Left forelimb (tissue), 1 donor: ENCODE measurements around the gene KNDC1.

ENCODE experiments used
- DNase-seq: peaks from one replicate; pipeline ENCODE4 v3.0.0-alpha.2; 2018; ENCODE audit warnings: low spot score

Gene KNDC1

DNA sequence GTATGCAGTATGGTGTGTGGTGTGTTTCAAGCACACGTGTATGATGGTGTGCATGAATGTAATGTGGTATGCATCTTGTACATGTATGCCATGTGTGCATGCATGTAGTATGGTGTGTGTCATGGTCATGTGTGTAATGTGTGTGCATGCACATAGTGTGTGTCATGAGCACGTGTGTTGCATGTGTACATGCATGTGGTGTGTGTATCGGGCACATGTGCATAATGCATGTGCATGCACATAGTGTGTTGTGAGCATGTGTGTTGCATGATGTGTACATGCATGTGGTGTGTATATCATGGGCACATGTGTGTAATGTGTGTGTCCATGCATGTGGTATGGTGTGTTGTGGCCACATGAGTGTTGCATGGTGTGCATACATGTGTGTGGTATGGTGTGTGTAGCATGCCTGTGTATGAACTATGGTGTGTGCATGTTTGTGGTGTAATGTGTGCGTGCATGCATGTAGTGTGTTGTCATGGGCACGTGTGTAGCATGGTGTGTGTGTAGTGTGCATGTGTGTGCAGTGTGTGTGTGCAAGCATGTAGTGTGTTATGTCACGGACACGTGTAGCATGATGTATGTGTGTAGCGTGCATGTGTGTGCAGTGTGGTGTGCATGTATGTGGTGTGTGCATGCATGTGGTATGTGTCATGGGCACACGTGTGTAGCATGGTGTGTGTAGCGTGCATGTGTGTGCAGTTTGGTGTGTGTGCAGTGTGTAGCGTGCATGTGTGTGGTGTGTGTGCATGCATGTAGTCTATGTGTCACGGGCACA, 17.6 kb downstream of the KNDC1 start:
- no peak for DNase-seq

DNA sequence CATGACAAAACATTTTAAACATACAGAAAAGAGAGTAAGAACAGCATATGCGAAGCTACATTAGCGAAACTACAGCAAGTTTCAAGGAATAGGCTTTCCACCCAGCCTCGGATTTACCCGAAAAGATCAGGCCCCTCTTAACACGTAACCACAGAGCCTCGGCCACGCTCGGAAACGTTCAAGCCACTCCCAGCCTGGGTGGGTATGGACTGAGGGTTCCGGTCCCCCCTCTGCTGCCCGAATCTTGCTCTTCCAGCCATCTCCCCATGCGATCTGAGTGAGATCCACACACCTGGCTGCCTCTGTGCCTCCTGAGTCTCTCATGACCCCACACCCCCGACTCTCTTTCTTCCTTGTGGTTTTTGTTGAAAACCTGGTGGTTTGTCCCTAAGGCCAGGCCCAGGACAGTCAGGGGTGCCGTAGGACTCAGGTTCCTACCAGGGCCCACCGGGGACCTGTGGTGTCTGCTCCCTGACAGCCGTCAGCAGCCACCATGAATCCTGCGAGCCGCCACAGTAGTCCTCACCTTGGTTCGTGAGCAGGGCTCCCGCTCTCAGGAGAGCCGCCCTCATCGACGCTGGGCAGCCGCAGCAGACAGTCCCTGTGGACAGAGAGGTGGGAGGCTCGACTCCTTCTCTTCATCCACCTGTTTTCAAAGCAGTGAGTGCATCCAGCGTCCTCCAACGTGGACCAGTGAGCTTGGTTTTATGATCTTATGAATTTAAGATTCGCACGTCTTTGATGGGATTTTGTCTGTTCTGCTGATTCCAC, 18.5 kb downstream of the KNDC1 start:
- DNase-seq, result no peak

DNA sequence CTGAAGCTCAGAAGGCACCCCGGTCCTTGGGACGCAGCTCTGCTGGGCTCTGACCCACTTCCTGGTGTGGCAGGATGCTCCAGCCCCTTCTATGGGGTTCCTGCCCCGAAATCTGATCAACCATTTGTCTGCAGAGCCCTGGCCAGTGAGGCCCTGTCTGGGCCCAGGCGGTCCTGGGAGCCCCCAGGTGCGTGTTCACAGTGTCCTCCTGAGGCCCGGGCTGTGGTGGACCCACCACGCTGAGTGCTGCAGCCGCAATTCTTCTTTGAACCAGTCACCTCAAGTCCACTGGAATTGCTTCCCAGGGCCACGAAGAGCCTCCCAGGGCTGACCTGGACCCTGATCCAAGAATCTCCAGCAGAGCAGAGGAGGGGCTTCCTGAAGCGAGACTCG, 19.1 kb downstream of the KNDC1 start:
- no peak for DNase-seq

DNA sequence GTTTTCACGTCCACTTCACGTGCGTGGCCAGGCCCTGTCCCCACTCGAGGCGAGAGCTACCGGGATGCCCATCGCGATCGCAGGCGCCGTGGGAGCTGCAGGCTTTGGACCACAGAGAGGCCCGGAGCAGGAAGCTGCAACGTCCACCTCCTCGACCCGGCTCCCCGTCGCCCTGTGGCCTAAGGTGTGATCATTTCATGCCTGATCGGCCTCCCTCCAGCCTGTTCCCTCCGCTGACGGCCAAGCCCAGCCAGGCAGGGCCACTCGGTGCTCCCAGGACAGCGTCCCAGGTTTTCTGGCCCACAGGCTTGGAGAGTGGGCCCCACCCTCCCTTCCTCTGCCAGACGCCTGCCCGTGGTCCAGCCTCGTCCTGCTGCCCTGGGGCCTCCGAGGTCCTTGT, 19.6 kb downstream of the KNDC1 start:
- DNase-seq, result no peak

DNA sequence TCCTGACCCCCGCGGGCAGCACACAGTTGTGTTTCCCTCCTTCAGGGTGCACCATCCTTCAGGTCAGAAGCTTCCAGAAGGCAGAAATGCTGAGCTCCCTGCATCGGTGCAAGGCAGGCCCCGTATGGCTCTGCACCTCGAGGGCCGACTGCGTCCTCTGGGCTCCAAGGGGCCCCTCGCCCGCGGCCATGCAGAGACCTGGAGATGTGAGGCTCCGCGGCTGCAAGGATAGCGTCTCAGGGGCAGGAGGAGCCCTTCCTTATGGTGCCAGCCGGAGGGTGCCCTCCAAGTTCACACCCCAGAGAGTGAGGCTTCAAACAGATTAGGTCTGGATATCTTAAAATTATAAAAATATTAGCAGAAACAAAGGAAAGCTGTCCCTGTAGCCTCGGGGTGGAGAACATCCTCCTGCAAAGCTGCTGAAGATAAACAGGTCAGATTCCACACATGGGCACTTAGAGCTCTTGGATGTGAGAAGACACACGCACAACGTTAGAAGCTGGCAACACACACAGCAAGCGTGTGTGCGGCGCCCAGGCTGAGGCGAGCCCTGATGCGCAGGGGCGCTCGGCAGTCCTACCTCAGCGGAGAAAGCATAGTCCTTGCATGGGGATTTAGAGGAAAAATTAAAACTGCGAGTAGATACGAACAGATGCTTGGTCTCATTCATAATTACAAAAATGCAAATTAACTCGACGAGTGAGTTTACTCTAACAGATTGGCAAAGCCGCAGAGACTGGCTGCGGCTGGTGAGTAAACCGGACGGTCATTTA, 20.4 kb downstream of the KNDC1 start:
- DNase-seq, result no peak

DNA sequence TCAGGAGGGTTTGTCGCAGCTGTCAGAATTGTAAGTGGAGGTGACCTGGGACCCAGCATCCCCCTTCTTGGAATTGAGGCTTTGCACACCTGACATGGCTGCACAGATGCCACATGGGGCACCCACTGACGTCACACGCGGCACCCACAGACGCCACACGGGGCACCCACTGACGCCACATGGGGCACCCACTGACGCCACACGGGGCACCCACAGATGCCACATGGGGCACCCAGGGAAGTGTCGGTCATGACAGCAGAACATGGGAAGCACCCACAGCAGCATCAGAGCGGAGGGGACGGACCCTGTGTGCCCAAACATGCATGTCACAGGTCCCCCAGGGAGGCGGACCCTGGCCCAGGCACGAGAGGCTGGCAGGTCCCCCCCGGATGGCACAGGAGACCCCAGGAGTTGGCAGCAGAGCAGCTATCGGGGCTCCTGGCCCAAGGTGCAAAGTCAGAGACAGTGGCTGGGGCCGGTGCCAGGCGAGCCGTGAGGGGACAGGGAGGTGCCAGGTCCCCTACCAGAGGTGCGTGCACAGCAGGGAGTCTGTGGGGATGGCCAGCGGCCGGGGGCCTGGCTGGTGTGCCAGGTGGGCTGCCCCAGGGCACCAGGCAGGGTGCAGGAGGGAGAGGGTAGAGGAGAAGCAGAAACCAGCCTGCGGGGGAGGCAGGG, 21.1 kb downstream of the KNDC1 start:
- no peak for DNase-seq

DNA sequence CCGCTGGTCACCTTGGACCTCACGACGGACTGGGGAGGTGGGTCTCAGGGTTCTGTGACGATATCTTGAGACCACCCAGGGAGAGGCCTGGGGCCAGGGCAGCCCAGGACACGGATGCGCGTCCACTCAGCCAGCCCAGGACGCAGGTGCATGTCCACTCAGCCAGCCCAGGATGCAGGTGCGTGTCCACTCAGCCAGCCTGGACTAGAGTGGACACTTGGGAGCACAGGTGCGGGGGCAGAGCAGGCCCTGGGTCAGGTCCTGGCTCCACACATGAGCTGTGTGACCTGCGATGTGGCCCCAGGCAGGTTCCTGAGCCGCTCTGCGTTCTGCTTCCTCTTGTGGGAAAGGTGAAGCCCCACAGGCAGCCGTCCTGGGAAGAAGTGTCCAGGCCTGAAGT, 22.2 kb downstream of the KNDC1 start:
- no peak for DNase-seq

DNA sequence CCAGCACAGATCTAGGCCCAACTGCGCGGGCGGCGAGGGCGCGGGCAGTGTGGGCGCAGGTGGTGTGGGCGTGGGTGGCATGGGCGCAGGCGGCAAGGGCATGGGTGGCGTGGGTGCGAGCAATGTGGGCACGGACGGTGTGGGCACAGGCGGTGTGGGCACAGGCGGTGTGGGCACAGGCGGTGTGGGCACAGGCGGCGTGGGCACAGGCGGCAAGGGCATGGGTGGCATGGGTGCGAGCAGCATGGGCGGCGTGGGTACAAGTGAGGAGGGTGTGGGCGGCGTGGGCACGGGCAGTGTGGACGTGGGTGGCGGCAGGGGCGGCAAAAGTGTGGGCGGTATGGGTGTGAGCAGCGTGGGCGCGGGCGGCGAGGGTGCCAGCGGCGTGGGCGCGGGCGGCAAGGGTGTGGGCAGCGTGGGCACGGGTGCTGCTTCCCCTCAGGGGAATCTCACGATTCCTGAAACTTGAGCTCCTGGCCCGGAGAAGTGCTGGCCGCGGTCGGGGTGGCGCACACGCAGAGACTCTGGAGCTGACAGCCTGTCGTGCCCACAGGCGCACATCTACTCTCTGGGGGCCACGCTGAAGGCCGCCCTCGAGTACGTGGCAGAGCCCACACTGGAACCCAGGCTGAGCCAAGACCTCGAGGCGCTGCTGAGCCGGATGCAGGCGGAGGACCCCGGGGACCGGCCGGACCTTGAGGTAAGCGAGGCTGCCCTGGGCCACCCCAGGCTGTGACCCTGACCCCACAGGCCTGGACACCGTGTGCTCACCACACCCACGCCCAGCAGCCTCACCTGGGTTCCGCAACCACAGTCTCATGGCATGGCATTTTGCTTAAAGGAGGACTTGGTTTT, 23.0 kb downstream of the KNDC1 start:
- no peak for DNase-seq

DNA sequence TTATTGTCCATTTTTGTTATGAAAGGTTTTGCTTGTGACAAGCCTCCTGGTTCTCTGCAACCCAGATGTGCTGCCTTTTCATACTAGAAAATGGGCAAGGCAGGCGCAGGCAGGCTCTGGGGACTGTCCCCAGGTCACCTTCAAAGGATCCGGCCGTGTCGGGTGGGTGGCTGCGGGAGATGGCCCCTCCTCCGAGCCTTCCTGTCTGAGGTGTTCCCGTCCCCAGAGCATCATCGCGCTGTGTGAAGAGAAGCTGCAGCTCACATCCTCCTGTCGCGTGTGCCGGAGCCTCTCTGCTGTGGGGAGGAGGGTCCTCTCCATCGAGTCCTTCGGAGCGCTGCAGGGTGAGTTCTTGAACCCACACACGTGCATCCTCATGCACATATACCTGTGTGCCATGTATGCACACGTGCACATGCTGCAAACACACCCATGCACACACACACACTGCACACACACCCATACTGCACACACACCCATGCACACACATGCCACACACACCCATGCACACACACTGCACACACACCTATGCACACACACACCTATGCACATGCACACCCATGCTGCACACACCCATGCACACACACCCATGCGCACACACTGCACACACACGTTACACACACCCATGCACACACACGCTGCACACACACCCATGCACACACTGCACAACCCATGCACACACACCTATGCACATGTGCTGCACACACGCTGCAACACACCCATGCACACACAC, 23.8 kb downstream of the KNDC1 start:
- no peak for DNase-seq

DNA sequence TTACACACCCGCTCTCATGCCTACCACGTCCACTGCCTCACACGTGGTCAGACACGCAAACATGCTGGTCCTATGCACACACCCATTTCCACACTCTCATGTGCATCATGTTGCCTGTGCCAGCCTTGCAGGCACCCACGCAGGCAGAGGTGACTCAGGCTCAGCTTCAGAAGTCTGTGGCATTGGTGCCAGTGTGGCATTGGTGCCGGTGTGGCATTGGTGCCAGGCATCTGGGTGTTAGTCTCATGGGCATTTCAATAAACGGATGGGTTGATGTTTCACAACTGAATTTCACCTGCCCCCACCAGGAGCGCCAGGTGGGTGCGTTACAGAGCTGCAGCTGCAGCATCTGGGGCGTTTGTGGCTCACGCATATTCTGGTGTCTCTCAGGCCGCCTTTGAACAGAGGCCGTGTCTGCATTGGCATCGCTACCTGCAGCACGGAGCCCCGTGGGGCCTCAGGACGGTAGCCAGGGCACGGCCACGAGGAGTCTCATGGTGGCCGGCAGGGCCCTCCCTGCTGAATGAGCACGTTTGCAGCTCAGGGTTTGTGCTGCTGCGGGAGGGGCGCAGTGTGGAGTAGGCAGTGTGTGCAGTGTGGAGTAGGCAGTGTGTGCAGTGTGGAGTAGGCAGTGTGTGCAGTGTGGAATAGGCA, 24.7 kb downstream of the KNDC1 start:
- DNase-seq, result no peak

DNA sequence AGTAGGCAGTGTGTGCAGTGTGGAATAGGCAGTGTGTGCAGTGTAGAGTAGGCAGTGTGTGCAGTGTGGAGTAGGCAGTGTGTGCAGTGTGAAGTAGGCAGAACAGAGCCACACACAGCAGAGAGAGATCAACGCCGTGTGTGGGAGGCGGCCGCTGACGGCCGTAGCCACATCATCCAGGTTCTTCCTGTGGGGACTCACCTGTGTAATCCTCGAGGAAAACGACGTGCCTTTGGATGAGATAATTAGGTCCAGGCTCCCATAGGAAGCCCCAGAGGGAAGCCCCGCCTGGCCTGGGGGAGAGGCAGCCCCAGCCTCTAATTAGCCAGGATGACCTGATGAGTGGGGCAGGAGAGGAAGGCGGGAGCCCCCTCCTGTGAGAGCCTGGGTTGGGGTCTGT, 25.4 kb downstream of the KNDC1 start:
- DNase-seq, result no peak

DNA sequence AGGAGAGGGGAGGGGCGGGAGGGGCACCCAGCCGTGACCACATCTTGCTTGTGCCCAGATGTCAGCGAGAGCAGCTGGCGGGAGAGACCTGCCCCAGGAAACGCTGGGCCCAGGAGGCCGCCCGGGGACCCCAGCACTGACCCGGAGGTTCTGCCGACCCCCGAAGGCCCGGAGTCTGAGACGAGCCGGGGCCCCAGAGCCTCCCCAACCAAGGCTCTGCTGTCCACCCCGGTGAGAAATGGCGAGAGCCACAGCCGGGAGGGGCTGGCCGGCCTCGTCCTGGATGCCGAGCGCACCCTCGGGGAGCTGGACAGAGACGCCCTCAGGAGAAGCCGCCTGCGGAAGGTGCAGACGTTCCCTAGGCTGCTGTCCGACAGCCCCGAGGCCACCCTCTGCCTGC, 25.9 kb downstream of the KNDC1 start:
- no peak for DNase-seq

DNA sequence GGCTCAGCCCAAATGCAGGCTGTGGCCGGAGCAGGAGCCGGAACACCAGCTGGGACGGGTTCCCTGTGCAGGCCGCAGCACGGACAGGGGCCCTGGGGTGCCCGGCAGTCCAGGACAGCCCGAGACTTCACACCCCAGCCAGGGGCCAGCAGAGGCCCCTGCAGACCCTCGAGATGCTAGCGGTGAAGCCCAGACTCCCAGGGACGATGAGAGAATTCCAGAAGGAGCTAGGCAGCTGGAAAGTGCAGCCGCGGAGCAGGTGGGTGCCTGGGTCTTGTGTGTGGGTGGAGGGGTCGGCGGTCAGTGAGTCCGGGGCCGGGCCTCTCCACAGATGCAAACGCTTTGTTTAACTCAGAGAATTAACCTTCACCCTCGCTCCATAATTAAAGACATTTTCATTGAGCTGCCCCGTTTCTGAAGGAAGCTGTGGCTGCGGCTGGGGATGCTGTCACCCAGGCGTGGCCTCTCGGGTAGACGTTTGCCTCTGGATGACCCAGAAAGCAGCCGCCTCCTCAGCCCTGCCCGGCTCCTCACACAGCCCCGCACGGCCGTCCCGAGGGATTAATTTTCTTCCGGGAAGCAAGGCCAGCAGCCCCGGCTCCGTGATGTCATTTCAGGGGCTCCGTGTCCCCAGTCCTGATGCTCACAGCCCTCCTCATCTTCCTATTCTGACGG, 26.5 kb downstream of the KNDC1 start:
- no peak for DNase-seq

DNA sequence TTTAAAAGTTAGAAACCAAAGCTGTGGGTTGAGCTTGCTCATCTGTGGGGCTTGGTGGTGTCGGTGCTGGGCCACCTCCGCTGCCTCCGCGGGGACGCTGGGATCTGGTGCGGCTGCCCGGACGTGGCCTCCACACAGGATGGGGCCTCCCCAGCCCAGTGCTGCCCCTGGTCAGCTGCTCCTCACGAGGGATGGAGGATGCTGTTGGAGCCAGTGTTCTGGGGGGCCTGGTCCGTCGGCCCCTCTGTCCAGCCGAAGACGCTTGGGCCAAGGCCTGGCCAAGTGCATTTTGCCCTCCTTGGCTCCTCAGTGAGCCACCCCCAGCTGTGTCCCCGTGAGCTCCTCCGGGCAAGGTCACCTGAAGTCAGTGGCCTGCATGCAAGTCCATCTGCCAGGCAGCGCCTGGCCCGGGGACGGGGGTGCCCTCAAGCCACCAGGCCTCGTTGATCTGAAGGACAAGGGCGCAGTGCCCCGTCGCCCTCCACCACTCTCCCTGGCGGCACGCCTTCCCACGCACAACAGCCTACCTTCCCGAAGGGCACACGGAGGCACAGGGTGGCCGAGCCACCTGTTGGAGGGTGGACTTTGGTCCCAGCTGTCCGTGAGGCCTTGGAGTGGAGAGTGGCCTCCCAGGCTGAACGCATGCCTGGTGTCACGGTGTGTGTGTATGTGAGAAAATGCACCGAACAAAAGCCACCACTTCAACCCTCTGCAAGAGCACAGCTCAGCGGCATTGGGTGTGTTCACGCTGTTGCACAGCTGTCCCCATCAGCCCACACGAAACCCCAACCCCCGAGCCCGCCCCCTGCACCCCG, 27.3 kb downstream of the KNDC1 start:
- no peak for DNase-seq

DNA sequence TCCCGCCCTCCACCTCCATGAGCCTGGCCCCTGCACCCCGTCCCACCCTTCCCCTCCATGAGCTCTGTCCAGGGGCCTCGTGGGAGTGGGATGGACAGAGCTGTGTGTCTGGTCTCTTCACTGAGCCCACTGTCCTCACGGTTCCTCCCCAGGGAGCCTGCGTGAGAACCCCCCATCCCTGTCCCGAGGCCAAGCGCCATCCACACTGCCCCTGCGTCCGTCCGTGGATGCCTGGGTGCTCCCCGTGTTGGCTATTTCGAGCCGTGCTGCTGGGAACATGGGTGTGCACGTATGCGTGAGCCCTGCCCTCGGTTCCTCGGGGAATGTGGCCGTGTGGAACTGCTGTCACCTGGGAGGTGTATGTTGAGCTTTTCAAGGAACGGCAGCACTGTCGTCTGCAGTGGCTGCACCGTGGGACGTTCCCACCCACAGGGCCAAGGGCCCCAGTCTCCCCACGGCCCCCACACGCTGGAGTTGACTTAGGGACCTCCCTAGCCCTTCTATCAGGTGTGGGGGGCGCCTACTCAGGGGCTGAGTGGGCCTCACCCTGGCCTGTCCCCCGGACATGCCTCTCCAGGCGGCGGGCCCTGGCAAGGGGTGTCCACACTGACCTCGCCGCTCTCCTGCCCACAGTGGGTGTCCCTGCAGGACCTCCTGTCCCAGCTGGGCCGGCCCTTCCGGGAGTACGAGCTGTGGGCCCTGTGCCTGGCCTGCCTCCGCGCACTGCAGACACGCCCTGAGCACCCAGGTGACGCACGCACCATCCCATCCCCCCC, 28.1 kb downstream of the KNDC1 start:
- DNase-seq, result no peak

DNA sequence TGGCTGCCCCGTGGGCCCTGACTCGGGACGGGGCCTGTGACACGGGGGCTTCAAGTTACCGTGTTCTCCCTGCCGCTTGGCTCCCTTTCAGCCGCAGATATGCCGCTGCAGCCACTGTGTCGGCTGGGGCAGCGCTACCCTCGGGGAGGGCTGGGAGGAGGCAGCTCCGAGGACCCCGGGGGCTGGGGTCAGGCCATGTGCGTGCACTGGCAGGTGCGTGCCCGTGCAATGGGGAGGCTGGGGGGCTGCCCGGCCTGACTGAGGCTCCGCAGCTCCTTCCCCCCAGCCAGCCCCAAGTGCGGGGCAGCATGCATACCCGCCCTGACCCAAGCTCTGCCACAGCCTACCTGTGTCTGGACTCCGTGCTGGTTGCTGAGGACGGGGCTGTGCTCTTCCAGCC, 29.2 kb downstream of the KNDC1 start:
- DNase-seq, result no peak

DNA sequence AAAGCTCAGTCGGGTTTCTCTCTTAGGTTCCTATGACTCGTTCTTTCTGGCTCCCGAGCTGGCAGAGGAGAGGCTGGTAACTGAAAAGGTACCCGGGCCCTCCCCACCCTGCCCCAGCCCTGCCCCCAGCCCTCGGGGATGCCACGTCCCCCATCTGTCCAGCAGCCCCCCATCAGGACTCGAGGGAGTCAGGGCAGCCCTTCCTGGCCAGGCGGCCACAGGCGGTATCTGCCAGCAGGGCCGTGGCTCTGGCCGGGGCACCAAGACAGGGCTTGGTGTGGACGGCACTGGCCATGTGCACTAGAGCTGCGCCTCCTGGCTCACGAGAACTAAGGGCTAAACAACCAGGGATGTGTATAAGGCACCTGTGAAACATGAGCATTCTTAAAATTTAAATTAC, 29.7 kb downstream of the KNDC1 start:
- DNase-seq, result no peak

DNA sequence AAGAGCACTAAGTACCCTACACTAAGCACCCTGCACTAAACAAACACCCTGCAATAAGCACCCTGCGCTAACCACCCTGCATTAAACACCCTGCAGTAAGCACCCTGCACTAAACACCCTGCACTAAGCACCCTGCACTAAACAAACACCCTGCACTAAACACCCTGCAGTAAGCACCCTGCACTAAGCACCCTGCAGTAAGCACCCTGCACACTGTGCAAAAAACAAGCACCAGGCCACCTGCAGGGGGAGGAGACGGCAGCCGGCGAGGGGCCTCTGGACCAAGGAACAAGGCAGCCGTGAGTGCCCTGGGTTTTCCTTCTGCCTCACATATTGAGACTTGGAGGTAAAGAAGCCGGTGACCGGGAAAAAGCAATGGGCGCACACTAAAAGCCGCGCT, 30.2 kb downstream of the KNDC1 start:
- DNase-seq, result no peak
